Measurements from ENCODE around the gene B4GALNT2.

The B4GALNT2 gene

GRCh38 chr17:49107211-49107557 lies 25.4 kb upstream of the B4GALNT2 start:
- DNase-seq (ENCODE audit: extremely low read depth, low read depth), result no peak
- no peak for TF ChIP-seq CTCF (IDR thresholded peaks at IDR 0.05; ENCODE audit: low read depth, low read length, missing control alignments)
- H3K4me3 ChIP-seq (replicated peaks; ENCODE audit: low read depth, low read length), result no peak overlapping the region

- no peak for TF ChIP-seq CTCF (IDR thresholded peaks at IDR 0.05; ENCODE audit: low read depth, low read length, missing control alignments)
- DNase-seq (ENCODE audit: extremely low read depth, low read depth), result no peak
- H3K4me3 ChIP-seq (replicated peaks; ENCODE audit: low read depth, low read length), result no peak overlapping the region
Observed at GRCh38 chr17:49108318-49108717, 24.3 kb upstream of the B4GALNT2 start.

GRCh38 chr17:49110509-49110908 lies 22.1 kb upstream of the B4GALNT2 start:
- TF ChIP-seq CTCF (IDR thresholded peaks at IDR 0.05; ENCODE audit: low read depth, low read length, missing control alignments), result no peak
- no peak for DNase-seq (ENCODE audit: extremely low read depth, low read depth)
- no peak overlapping the region for H3K4me3 ChIP-seq (replicated peaks; ENCODE audit: low read depth, low read length)

GRCh38 chr17:49111934-49112333 lies 20.6 kb upstream of the B4GALNT2 start:
- no peak overlapping the region for H3K4me3 ChIP-seq (replicated peaks; ENCODE audit: low read depth, low read length)
- TF ChIP-seq CTCF (IDR thresholded peaks at IDR 0.05; ENCODE audit: low read depth, low read length, missing control alignments), result no peak
- no peak for DNase-seq (ENCODE audit: extremely low read depth, low read depth)

GRCh38 chr17:49112936-49113335 lies 19.6 kb upstream of the B4GALNT2 start:
- H3K4me3 ChIP-seq (replicated peaks; ENCODE audit: low read depth, low read length), result no peak overlapping the region
- DNase-seq (ENCODE audit: extremely low read depth, low read depth), result no peak
- no peak for TF ChIP-seq CTCF (IDR thresholded peaks at IDR 0.05; ENCODE audit: low read depth, low read length, missing control alignments)

- no peak overlapping the region for H3K4me3 ChIP-seq (replicated peaks; ENCODE audit: low read depth, low read length)
- no peak for DNase-seq (ENCODE audit: extremely low read depth, low read depth)
- no peak for TF ChIP-seq CTCF (IDR thresholded peaks at IDR 0.05; ENCODE audit: low read depth, low read length, missing control alignments)
Observed at GRCh38 chr17:49114703-49115102, 17.9 kb upstream of the B4GALNT2 start.

- DNase-seq (ENCODE audit: extremely low read depth, low read depth), result no peak
- no peak for TF ChIP-seq CTCF (IDR thresholded peaks at IDR 0.05; ENCODE audit: low read depth, low read length, missing control alignments)
- no peak overlapping the region for H3K4me3 ChIP-seq (replicated peaks; ENCODE audit: low read depth, low read length)
Observed at GRCh38 chr17:49117587-49118230, 14.9 kb upstream of the B4GALNT2 start.

Data from HFF-Myc (cell line).